Suprapubic skin (tissue), 4 donors: ENCODE measurements around the gene AHNAK2. TPM values are rescaled to one million over a fixed set of nuclear protein-coding genes. Genes with fewer than 3 reads are reported as not detected.

Source experiments
- DNase-seq, 2 donors: peaks; one replicate each; pipeline ENCODE4 v3.0.0-alpha.2; 2019; ENCODE audit warnings: low spot score in 2 of 2
- H3K27ac ChIP-seq: fragments of 200-600 bp; sonication (generic); one replicate; pipeline ENCODE4 v1.5.1; 2019
- H3K27me3 ChIP-seq: fragments of 200-600 bp; sonication (generic); one replicate; pipeline ENCODE4 v1.5.1; 2019
- H3K36me3 ChIP-seq: fragments of 200-600 bp; sonication (generic); one replicate; pipeline ENCODE4 v1.5.1; 2019
- H3K4me1 ChIP-seq: fragments of 200-600 bp; sonication (generic); one replicate; pipeline ENCODE4 v1.5.1; 2019
- H3K4me3 ChIP-seq: fragments of 200-600 bp; sonication (generic); one replicate; pipeline ENCODE4 v1.5.1; 2019; ENCODE audit warnings: mild to moderate bottlenecking
- H3K9me3 ChIP-seq: fragments of 200-600 bp; sonication (generic); one replicate; pipeline ENCODE4 v1.5.1; 2019
- EP300 ChIP-seq: sonication (generic); formaldehyde crosslinking; IDR thresholded peaks from one replicate; pipeline ENCODE4 v1.6.1; 2017; ENCODE audit warnings: antibody characterized with exemption
- POLR2A ChIP-seq, 2 donors: fragments of 450-650 bp; IDR thresholded peaks; one replicate each; pipeline ENCODE4 v1.6.1; 2017; ENCODE audit warnings: antibody characterized with exemption in 2 of 2, mild to moderate bottlenecking in 2 of 2, moderate library complexity in 2 of 2
- POLR2AphosphoS5 ChIP-seq, 3 donors: sonication (generic); formaldehyde crosslinking; IDR thresholded peaks; one replicate each; pipeline ENCODE4 v1.6.1; 2017; ENCODE audit warnings: antibody characterized with exemption in 3 of 3
- WGBS: methylation state at CpG from one replicate; pipeline ENCODE4 v1.1.5; 2018; 5-methylcytosine and 5-hydroxymethylcytosine counted together
- total RNA-seq, 4 donors: library from RNA; depleted of rRNA; stranded (reverse); fragments of >200 nt; gene quantifications; one replicate each; pipeline ENCODE4 v1.1.0, GENCODE V29; 2016
- TF ChIP-seq, protein P1 (sequence below), 2 donors: fragments of 200-600 bp in 1 of 2; fragments of 450-650 bp in 1 of 2; sonication (generic) in 1 of 2; IDR thresholded peaks; one replicate each; pipeline ENCODE4 v1.5.1; 2016 to 2019; ENCODE audit warnings: antibody characterized with exemption in 2 of 2, mild to moderate bottlenecking in 1 of 2, moderate library complexity in 1 of 2

The AHNAK2 gene
- total RNA-seq, 4 donors from 2014 or later = 829 to 975 (median 858) TPM

DNA sequence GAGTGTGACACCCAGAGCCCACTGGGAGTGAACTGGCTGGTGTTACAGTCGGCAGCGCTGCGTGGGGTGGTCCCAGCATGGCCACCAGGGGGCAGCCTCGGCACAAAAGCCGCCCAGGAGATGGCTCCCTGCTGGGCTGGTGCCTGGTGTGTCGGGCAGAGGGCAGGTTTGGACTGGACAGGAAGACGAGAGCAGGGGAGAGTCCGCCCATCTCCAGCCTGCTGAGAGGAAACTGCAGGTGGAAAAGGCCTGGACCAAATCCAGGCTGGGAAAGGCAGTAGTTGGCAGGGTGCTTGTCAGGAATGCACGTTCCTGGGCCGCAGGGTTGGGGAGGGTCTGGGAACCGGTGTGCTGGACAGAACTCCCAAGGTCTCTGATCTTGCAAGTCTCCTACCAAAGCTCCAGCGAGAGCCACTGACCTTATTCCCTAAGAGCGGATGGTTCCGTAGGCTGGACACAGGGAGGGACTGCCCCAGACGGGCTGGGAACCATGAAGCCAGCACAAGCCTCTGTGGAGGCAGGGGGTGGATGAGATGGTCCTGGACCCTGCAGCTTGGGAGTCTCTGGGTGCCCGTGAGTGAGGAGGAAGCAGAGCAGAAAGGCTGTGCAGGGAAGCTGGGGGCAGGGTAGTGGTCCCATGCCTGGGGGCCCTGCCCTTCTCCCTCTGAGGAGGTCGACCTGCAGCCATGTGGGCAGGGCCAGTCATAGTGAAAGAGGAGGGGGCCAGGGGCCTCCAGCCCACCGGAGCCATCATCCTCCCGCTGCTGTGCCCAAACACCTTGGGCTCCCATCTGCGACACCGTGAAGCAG is 1.8 kb downstream of the AHNAK2 start:
- Histone ChIP-seq H3K27me3 (no peaks in the 10 kb centered on the region), H3K4me1 (peaks cover 73% of the 10 kb centered on the region), H3K4me3 (peak overlapping the region; percentile 68), H3K36me3 (no peaks in the 10 kb centered on the region), H3K27ac (no peak overlapping the region), H3K9me3 (no peaks in the 10 kb centered on the region)
- DNase-seq = peak; percentile 92
- TF ChIP-seq POLR2AphosphoS5 (IDR thresholded peaks at IDR 0.05) (no peak), EP300 (no peak), POLR2A (IDR thresholded peaks at IDR 0.05) (no peak)
- TF ChIP-seq, protein P1, sequence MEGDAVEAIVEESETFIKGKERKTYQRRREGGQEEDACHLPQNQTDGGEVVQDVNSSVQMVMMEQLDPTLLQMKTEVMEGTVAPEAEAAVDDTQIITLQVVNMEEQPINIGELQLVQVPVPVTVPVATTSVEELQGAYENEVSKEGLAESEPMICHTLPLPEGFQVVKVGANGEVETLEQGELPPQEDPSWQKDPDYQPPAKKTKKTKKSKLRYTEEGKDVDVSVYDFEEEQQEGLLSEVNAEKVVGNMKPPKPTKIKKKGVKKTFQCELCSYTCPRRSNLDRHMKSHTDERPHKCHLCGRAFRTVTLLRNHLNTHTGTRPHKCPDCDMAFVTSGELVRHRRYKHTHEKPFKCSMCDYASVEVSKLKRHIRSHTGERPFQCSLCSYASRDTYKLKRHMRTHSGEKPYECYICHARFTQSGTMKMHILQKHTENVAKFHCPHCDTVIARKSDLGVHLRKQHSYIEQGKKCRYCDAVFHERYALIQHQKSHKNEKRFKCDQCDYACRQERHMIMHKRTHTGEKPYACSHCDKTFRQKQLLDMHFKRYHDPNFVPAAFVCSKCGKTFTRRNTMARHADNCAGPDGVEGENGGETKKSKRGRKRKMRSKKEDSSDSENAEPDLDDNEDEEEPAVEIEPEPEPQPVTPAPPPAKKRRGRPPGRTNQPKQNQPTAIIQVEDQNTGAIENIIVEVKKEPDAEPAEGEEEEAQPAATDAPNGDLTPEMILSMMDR (IDR thresholded peaks at IDR 0.05) = peak; percentile 81 to 95
- WGBS = 16% methylated on average over 15 of the region's 21 CpGs

DNA sequence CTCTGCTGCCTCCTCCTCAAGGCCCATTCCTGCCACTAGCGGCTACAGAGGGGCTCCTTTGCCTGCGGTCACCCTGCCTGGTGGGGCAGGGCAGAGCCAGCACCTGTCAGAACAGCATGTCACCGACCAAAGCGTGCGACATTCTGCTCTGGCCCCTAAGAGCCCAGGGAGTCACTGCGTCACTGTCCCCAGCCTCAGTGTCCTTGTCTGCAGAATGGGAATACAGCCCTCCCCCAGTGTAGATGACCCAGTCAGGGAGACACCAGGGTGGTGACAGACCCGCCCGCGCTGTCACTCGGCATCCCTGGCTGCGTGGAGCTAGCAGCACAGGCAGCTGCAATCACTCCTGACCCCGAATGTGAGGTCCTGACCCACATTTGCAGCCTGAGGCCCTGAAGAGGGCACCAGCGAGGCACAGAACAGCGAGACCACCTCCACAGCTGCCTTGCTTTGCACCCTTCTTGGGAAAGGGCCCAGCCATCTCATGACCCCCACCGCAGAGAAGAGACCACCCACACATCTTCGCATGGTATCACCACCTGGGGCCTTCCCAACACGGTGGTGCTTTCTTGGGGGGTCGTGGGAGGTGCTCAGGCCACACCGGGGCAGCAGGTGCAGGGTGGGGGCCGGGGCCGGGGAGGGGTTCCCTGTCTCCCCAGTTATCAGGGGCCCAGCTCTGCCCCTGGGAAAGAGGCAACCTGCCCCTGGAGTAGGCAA is 2.5 kb downstream of the AHNAK2 start:
- no CpG with 5 or more reads among the region's 21 CpGs for WGBS
- H3K4me1 ChIP-seq = peaks cover 81% of the 10 kb centered on the region
- H3K36me3 ChIP-seq = no peaks in the 10 kb centered on the region
- H3K4me3 ChIP-seq = no peak overlapping the region
- TF ChIP-seq EP300 (no peak), POLR2AphosphoS5 (IDR thresholded peaks at IDR 0.05) (no peak), POLR2A (IDR thresholded peaks at IDR 0.05) (no peak)
- TF ChIP-seq, protein P1 (IDR thresholded peaks at IDR 0.05) = no peak
- H3K27ac ChIP-seq = no peak overlapping the region
- no peaks in the 10 kb centered on the region for H3K27me3 ChIP-seq
- no peaks in the 10 kb centered on the region for H3K9me3 ChIP-seq
- DNase-seq = peak; percentile 69 to 74

DNA sequence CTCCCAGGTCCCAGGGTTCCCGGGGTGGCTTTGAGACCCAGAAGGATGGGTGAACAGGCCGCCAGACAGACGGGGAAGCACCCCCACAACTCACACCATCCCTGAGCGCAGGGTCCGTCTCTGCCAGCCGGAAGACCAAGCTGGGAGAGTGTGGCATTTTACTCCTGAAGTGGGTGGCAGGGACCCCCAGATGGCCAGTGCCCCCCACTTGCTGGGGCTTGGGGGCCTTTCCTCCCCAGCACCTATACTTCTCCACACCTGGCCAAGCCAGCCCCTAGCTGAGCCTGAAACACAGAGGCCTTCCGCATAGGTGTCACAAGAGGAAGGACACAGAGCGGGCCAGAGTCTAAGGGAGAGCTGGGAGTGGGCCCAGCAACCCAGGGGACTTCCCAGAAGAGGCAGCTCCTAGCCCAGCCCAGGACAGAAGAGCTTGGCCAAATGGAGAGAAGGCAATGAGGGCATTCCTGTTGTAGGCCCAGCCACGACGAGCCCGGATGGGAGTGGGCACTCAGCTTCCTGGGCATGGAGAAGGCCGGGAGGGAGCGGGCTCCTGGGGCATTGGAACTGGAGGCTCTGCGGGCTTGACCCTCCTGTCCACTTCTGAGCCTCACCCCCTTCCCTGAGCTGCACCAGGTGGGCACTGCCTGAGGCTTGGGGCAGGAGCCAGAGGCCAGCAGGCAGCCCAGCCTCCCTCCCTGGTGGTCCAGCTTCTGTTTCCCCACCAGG is 3.3 kb downstream of the AHNAK2 start:
- Histone ChIP-seq H3K36me3 (no peaks in the 10 kb centered on the region), H3K27ac (peak overlapping the region; percentile 96), H3K27me3 (no peaks in the 10 kb centered on the region), H3K4me3 (no peak overlapping the region), H3K9me3 (no peaks in the 10 kb centered on the region), H3K4me1 (peaks cover 86% of the 10 kb centered on the region)
- TF ChIP-seq EP300 (no peak), POLR2A (IDR thresholded peaks at IDR 0.05) (no peak), POLR2AphosphoS5 (IDR thresholded peaks at IDR 0.05) (no peak)
- TF ChIP-seq, protein P1 (IDR thresholded peaks at IDR 0.05) = no peak
- no CpG with 5 or more reads among the region's 14 CpGs for WGBS
- DNase-seq = peak; percentile 62 to 79

DNA sequence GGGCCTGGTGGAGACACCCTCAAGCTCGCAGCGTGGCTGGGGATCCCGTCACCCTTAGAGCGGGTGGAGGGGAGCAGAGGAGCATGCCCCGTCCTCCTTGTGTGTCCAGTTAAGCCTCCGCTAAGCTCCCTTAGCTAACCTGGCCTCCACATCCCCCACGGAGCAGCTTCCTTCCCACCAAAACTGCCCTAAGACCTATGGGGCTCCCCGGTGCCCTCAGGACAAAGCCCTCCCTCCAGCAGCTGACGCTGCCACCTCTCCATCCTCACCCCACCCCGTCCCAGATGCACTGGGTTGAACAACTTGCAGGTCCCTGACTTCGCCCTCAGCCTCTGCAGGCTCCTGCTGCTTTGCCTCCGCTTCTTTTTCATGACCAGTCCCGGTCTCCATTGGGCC is 4.0 kb downstream of the AHNAK2 start:
- H3K36me3 ChIP-seq = no peaks in the 10 kb centered on the region
- H3K27ac ChIP-seq = peak overlapping the region; percentile 96
- 49% methylated on average over 13 of the region's 13 CpGs for WGBS
- DNase-seq = no peak
- peaks cover 90% of the 10 kb centered on the region for H3K4me1 ChIP-seq
- no peaks in the 10 kb centered on the region for H3K9me3 ChIP-seq
- H3K4me3 ChIP-seq = peak overlapping the region; percentile 31
- TF ChIP-seq POLR2AphosphoS5 (IDR thresholded peaks at IDR 0.05) (no peak), POLR2A (IDR thresholded peaks at IDR 0.05) (no peak), EP300 (no peak)
- TF ChIP-seq, protein P1 (IDR thresholded peaks at IDR 0.05) = no peak
- H3K27me3 ChIP-seq = no peaks in the 10 kb centered on the region
